ENCODE measurements around the gene SERINC4.
A peak's percentile ranks its signal among the peaks of the same experiment; 100 is the strongest.

DNA sequence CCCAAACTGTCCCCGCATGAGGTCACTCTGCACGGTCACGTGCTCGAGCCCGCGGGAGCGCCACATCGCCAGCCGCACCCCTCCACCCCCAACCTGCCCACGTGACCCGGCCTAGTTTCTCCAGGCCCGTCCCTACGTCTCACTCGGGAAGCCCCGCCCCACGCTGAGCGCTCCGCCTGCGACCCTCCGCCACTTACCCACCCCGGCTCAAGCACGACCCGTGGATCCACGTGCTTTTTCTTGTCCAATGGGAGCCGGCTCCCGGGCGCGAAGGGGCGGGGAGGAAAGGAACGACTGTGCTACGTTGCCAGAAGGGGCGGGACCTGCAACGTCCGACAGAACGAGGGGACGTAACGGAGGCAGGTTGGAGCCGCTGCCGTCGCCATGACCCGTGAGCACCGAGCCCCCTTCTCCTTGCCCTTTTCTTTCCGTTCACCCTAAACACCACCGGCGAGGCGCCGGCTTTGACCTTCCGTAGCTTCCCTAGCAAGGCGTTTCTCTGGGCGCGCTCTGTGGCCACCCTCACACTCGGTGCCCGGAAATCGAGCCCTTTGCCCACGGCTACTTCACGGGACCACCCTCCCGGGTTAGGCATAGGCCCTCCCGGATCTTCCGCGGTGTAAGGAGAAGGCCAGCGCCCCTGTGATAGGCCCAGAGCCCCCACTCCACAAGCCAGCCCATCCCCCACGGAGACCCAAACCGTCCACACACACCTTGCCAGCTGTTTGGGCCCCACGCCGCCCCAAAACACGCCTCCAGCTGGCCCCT lies 7.8 kb downstream of the SERINC4 start, which contains the start of gene SERF2:
- peak; percentile 95 for TF ChIP-seq POLR2A (IDR thresholded peaks at IDR 0.05; ENCODE audit: low read depth, low read length)
- TF ChIP-seq CTCF (IDR thresholded peaks at IDR 0.05; ENCODE audit: extremely low read depth in 1 of 2, insufficient read depth in 1 of 2, low read depth in 1 of 2, low read length in 2 of 2) = no peak
- TF ChIP-seq MYC (IDR thresholded peaks at IDR 0.05; ENCODE audit: low read depth, low read length) = peak; percentile 84
- TF ChIP-seq POLR2AphosphoS5 (IDR thresholded peaks at IDR 0.05; ENCODE audit: insufficient read depth, low read depth, low read length) = peak; percentile 76
- TF ChIP-seq, protein P1, sequence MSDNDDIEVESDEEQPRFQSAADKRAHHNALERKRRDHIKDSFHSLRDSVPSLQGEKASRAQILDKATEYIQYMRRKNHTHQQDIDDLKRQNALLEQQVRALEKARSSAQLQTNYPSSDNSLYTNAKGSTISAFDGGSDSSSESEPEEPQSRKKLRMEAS (IDR thresholded peaks at IDR 0.05; ENCODE audit: insufficient read depth, insufficient read length) = peak; percentile 99
- TF ChIP-seq EZH2 (IDR thresholded peaks at IDR 0.05; ENCODE audit: borderline replicate concordance, low read depth, low read length, severe bottlenecking) = no peak
- TF ChIP-seq FOS (IDR thresholded peaks at IDR 0.05; ENCODE audit: borderline replicate concordance, insufficient read depth, low read length) = no peak
- no peak for TF ChIP-seq JUN (IDR thresholded peaks at IDR 0.05; ENCODE audit: borderline replicate concordance, insufficient read depth, insufficient read length, low read depth)

Data from endothelial cell of umbilical vein (primary cell).